Measurements from ENCODE around the gene PLXDC2. TPM values are rescaled to one million over a fixed set of nuclear protein-coding genes. Genes with fewer than 3 reads are reported as not detected.
A peak's percentile ranks its signal among the peaks of the same experiment; 100 is the strongest.
"Not testable (repeated sequence)": the region's sequence is repeated elsewhere in the genome, so short reads cannot be mapped to it uniquely, and the experiment has no call there.

The PLXDC2 gene
- polyA plus RNA-seq (ENCODE audit: insufficient read length in 10 of 10) = 10 to 100 TPM; 33.0 to 46.3 (median 38.7) TPM
- long read RNA-seq, donor 1, full-length matches to known transcripts = 2 of 2 reads
- long read RNA-seq, donor 1, partial matches to known transcripts = 0 of 2 reads
- long read RNA-seq, donor 1, other reads (novel, unspliced or antisense) = 0 of 2 reads
- long read RNA-seq, donor 2, full-length matches to known transcripts = 3 of 3 reads
- long read RNA-seq, donor 2, partial matches to known transcripts = 0 of 3 reads
- long read RNA-seq, donor 2, other reads (novel, unspliced or antisense) = 0 of 3 reads
- long read RNA-seq, donor 3 = 0 reads
- long read RNA-seq, donor 4, full-length matches to known transcripts = 2 of 2 reads
- long read RNA-seq, donor 4, partial matches to known transcripts = 0 of 2 reads
- long read RNA-seq, donor 4, other reads (novel, unspliced or antisense) = 0 of 2 reads
- long read RNA-seq, donor 5, full-length matches to known transcripts = 4 of 4 reads
- long read RNA-seq, donor 5, partial matches to known transcripts = 0 of 4 reads
- long read RNA-seq, donor 5, other reads (novel, unspliced or antisense) = 0 of 4 reads
- long read RNA-seq, donor 6, full-length matches to known transcripts = 5 of 10 reads
- long read RNA-seq, donor 6, partial matches to known transcripts = 5 of 10 reads
- long read RNA-seq, donor 6, other reads (novel, unspliced or antisense) = 0 of 10 reads
- long read RNA-seq, donor 7, full-length matches to known transcripts = 4 of 22 reads
- long read RNA-seq, donor 7, partial matches to known transcripts = 18 of 22 reads
- long read RNA-seq, donor 7, other reads (novel, unspliced or antisense) = 0 of 22 reads
- long read RNA-seq, donor 8, full-length matches to known transcripts = 2 of 2 reads
- long read RNA-seq, donor 8, partial matches to known transcripts = 0 of 2 reads
- long read RNA-seq, donor 8, other reads (novel, unspliced or antisense) = 0 of 2 reads
- long read RNA-seq, donor 9, full-length matches to known transcripts = 1 of 1 reads
- long read RNA-seq, donor 9, partial matches to known transcripts = 0 of 1 reads
- long read RNA-seq, donor 9, other reads (novel, unspliced or antisense) = 0 of 1 reads

- DNase-seq = peak in 2 of 3 donors; percentile 58 to 93
Measured at GRCh38 chr10:19816411-19817230, at the start of gene PLXDC2. TSS of gene PLXDC2 (plus strand) at chr10:19816432.

- DNase-seq = no peak
Measured at GRCh38 chr10:19767876-19768275, 48.4 kb upstream of the PLXDC2 start.

- DNase-seq = not testable (repeated sequence)
Measured at GRCh38 chr10:19769826-19770225, 46.4 kb upstream of the PLXDC2 start.

- no peak for DNase-seq
Measured at GRCh38 chr10:19772972-19773371, 43.3 kb upstream of the PLXDC2 start.

DNA sequence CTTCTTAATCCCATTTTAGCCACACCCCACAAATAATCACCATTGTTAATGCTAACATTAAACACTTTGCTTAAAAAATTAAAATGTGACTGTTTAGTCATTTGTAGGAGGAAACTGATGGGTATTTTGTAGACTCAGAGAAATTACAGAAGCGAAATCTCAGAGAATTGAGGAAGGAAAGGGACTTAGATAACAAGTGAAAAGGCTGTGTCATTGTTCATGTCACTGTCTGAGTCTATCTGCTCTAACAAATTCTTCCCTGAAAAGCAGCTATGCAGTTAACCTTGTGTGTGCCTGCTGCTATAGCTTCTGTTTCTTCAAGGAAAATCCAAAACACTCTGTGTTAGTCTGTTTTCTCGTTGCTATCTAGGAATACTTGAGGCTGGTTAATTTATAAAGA is 40.9 kb upstream of the PLXDC2 start:
- no peak for DNase-seq

- no peak for DNase-seq
Measured at GRCh38 chr10:19777806-19778205, 38.4 kb upstream of the PLXDC2 start.

DNA sequence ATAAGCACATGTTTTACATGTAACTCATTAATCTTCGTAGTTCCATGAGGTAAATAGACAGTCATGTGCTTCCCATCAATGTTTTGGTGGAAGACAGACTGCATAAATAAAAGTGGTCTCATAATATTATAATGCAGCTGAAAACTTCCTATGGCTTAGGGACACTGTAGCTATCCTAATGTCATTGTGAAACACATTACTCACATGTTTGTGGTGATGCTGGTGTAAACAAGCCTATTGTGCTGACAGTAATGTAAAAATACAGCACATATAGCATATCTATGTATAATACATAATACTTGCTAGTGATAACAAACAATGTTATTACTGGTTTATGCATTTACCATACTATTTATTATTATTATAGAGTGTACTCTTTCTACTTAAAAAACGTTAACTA is 37.2 kb upstream of the PLXDC2 start:
- DNase-seq = no peak

DNA sequence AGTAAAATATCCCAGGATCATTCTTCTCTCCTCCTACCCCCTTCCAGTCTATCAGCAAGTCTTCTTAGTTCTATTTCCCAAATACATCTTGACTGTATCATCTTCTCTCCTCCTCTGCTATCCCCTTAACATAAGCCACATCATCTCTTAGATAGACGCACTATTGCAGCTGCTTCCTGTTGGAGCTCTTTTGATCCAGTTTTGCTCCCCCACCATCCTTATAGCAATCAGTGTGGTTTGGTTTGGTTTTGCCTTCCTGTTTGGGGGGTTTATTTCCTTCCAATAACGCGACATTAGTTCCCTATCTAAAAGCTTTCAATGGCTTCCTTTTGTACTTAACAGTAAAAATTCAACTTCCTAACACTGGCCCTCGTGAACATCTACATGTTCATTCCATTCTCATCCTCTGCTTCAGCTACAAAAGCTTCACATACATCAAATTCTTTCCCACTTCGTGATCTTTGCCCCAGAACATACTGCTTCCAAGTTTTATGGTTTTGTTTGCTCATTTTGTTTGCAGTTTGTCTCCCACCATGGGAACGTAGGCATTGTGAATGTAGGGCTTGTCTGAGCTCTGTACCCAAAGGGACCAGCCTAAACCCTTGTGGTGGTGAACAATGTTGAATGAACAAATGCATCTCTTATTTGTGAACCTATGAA is 33.7 kb upstream of the PLXDC2 start:
- DNase-seq = no peak

DNA sequence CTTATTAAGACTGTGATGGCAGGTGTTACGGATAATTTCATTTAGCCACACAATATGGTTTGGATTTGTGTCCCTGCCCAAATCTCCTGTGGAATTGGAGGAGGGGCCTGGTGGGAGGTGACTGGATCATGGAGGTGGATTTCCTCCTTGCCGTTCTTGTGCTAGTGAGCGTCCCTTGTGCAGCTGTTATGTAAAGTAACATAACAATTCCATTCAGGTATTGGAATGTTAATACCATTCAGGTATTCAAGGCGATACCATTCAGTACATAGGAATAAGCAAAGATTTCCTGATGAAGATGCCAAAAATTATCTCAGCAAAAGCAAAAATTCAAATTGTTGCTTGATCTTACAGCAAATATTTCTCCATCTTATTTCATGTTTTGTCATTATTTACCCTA is 32.5 kb upstream of the PLXDC2 start:
- no peak for DNase-seq

- no peak for DNase-seq
Measured at GRCh38 chr10:19785366-19785765, 30.9 kb upstream of the PLXDC2 start.

DNA sequence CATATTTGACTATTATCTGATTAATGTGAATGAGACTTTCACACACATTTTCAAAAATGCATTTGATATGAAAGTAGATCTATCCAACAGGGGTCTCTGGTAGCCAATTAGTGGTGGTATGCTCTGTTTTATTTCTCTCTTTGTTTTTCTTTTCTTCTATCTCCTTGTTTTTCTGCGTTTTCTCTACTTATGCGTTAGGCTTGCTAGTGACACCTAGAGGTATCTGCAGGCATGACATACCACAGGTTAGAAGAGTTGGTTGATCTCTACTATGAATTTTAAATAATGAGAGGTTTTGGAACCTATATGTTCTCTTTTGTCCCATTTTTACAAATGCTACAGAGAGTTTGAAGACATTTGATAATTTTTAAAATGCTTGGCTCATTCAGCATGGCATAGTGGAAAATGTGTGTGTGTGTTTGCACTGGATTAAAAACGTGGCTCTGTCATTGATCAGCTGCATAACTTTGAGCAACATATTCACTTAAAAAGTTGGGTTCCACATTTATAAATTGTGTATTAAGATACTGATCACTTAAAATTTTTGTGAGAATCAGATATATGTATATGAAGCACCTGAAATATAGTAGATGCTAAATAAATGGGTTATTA is 28.1 kb upstream of the PLXDC2 start:
- peak; percentile 11 to 51 (median 27) for DNase-seq

- no peak for DNase-seq
Measured at GRCh38 chr10:19788902-19789301, 27.3 kb upstream of the PLXDC2 start.

- DNase-seq = no peak
Measured at GRCh38 chr10:19789607-19790006, 26.6 kb upstream of the PLXDC2 start.

DNA sequence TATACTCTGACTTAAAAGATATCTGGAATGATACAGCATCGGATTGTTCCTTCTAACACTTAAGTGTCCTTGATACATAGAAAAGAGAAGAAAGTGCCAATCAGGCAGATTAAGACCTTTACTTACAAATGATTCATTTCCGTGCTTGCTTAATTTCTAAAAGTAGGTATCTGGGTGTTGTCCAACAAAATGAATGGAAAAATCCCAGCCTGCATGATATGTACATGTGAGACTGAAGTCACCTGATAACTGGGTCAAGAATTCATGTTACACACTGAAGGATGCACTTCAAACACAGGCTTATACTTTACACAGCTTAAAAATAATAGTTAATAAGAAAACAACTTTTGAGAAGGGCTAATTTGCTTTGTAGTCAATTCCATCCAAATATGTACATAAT is 25.2 kb upstream of the PLXDC2 start:
- DNase-seq = no peak

- DNase-seq = no peak
Measured at GRCh38 chr10:19795684-19796083, 20.5 kb upstream of the PLXDC2 start.

DNA sequence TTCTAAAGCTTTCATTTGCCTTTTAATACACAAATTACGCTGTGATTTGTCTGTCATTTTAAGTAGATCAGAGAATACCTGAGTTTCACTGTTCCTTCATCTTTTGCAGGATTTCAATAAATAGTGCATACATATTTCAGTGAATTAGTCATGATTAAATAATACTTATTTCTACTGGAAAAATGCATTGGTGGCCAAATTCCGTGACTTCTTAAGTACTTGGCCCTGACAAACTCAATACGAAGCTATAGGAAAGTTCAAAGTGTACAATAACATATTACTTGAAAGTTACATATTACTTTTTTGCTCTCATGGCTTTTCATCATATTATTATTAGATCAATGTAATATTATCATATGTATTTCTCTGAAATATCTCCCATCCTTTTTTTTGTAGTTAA is 16.1 kb upstream of the PLXDC2 start:
- no peak for DNase-seq

GRCh38 chr10:19801369-19801768 is 14.9 kb upstream of the PLXDC2 start:
- DNase-seq = no peak

DNA sequence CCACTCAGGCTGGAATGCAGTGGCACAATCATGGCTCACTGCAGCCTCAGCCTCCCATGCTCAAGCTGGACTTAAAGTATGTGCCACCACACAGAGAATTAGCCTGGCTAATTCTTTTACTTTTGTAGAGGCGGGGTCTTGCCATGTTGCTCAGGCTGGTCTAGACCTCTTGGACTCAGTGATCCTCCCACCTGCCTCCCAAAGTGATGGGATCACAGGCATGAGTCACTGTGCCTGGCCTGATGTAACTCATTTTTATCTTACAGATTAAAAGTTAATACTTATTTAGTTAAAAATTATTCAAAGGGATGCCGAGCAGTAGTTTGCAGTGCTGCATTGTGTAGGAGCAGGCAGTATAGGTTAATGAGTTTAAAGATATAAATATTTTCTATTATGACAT is 12.6 kb upstream of the PLXDC2 start:
- DNase-seq = no peak

DNA sequence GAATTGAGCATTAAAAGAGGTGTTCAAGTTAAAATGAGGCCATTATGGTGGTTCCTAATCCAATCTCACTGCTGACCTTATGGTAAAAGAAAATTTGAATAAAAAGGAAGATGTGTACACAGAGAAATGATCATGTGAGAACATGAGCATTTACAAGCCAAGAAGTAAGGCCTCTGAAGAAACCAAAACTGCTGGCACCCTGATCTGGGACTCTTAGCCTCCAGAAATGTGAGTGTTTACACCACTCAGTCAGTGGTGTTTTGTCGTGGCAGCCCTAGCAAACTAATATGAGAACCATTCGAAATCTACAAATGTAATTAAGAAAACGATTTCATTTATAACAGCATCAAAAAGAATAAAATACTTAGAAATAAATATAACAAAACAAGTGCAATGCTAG is 6.8 kb upstream of the PLXDC2 start:
- DNase-seq = no peak

- peak in 1 of 3 donors; percentile 53 for DNase-seq
Measured at GRCh38 chr10:19811540-19811939, 4.7 kb upstream of the PLXDC2 start.

DNA sequence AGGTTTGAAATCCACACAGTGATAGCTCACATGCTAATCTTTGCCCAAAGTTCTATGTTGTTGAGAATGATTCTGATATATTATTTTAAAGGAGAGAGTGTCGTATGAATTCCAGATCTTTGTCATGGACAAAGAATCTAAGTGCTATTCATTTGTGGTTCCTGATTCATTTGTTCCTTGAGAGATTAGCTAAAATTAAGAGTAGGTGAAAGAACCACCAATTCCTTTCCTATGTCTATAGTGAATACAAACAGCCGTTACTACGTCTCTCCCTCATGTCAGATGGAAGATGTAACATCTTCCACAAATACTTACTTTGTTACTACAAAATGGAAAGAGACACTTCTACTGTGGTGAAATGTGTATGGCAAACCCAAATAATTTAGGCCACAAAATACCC is 3.3 kb upstream of the PLXDC2 start:
- no peak for DNase-seq
